Spleen (tissue), 11 donors: Measurements from ENCODE around the gene DEPDC4. TPM values are rescaled to one million over a fixed set of nuclear protein-coding genes. Genes with fewer than 3 reads are reported as not detected.
A peak's percentile ranks its signal among the peaks of the same experiment; 100 is the strongest.

ENCODE experiments used
- DNase-seq: peaks from one replicate; pipeline ENCODE4 v3.0.0-alpha.2; 2020
- H3K27ac ChIP-seq, 8 donors: fragments of 200-600 bp; sonication (generic) in 7 of 8; 1 replicate in 4 of 8; 2 replicates in 4 of 8; pipeline versions ENCODE4 v1.5.0 to v1.8.0; 2016 to 2021; ENCODE audit warnings: inconsistent platforms in 4 of 8, mild to moderate bottlenecking in 4 of 8, moderate library complexity in 1 of 8
- H3K27me3 ChIP-seq, 7 donors: fragments of 200-600 bp; sonication (generic) in 6 of 7; replicated peaks in 1 of 7; 1 replicate in 4 of 7; 2 replicates in 3 of 7; pipeline versions ENCODE4 v1.5.0 to v1.8.0; 2016 to 2021; ENCODE audit warnings: inconsistent platforms in 3 of 7, mild to moderate bottlenecking in 1 of 7
- H3K36me3 ChIP-seq, 6 donors: fragments of 200-600 bp; sonication (generic) in 5 of 6; 1 replicate in 4 of 6; 2 replicates in 2 of 6; pipeline versions ENCODE4 v1.5.0 to v1.8.0; 2016 to 2021; ENCODE audit warnings: inconsistent platforms in 2 of 6
- H3K4me1 ChIP-seq, 6 donors: fragments of 200-600 bp; sonication (generic) in 5 of 6; 1 replicate in 3 of 6; 2 replicates in 3 of 6; pipeline versions ENCODE4 v1.5.0 to v1.8.0; 2016 to 2021; ENCODE audit warnings: inconsistent platforms in 3 of 6
- H3K4me3 ChIP-seq, 8 donors: fragments of 200-600 bp; sonication (generic) in 7 of 8; 1 replicate in 4 of 8; 2 replicates in 4 of 8; pipeline versions ENCODE4 v1.5.0 to v1.8.0; 2016 to 2021; ENCODE audit warnings: inconsistent platforms in 4 of 8, mild to moderate bottlenecking in 4 of 8, moderate library complexity in 2 of 8
- H3K9me3 ChIP-seq, 8 donors: fragments of 200-600 bp; sonication (generic) in 7 of 8; 1 replicate in 4 of 8; 2 replicates in 4 of 8; pipeline versions ENCODE4 v1.5.0 to v1.8.0; 2016 to 2021; ENCODE audit warnings: inconsistent platforms in 4 of 8
- CTCF ChIP-seq, 11 experiments: fragments of 200-600 bp in 7 of 11; fragments of 450-650 bp in 4 of 11; sonication (generic) in 4 of 11; IDR thresholded peaks in 8 of 11; conservative IDR thresholded peaks in 3 of 11; 1 replicate in 7 of 11; 2 replicates in 4 of 11; pipeline versions ENCODE4 v1.4.0 to v1.8.0; 2016 to 2021; ENCODE audit warnings: antibody characterized with exemption in 11 of 11, inconsistent platforms in 4 of 11, mild to moderate bottlenecking in 1 of 11
- POLR2A ChIP-seq, 3 donors: fragments of 450-650 bp; IDR thresholded peaks; one replicate each; pipeline ENCODE4 v1.5.1; 2017; ENCODE audit warnings: antibody characterized with exemption in 3 of 3, mild to moderate bottlenecking in 1 of 3
- POLR2AphosphoS5 ChIP-seq, 3 donors: sonication (generic); formaldehyde crosslinking; IDR thresholded peaks; one replicate each; pipeline ENCODE4 v1.5.1; 2017; ENCODE audit warnings: antibody characterized with exemption in 3 of 3
- WGBS, 5 donors: extraction: QIAGEN DNeasy Blood & Tissue Kit in 3 of 5; methylation state at CpG; one replicate each; pipeline versions ENCODE4 v1.1.5 to v1.1.7; 2013 to 2018; 5-methylcytosine and 5-hydroxymethylcytosine counted together
- intact Hi-C: fragments of 100-400 bp; cut with DNase I; formaldehyde crosslinking; loops from one replicate; pipeline ENCODE4 v1.15.0; 2023; ENCODE audit warnings: low total_unique reads
- polyA plus RNA-seq, 3 donors: library from polyadenylated mRNA; stranded (reverse); fragments of 200-250 nt; gene quantifications; one replicate each; pipeline ENCODE4 v1.2.1, GENCODE V29; 2013
- total RNA-seq, 7 donors: library from RNA; depleted of rRNA in 3 of 7; stranded (reverse); fragments of >200 nt in 3 of 7; fragmentation: NEBNext Ultra II Directional in 4 of 7; extraction: Animal tissue kit (Norgen Biotek cat#: 25700) in 4 of 7; gene quantifications; one replicate each; pipeline versions ENCODE4 v1.1.0 to v1.2.1, GENCODE V29; 2016 to 2021
- donor health status: healthy with polysubstance abuse.
- donor health status: DM: no; HTN: no; CAD: no; lungs with moderate emphysema.
- donor health status: DM: no; HTN: no; CAD: no.
- donor health status: Bipolar disorder and iron deficiency.
- donor health status: healthy.
- donor health status: DM: no; HTN: no; CAD: no.
- donor health status: DM: yes; HTN: yes; CAD: no.

Gene DEPDC4
- total and polyA plus RNA-seq, 10 donors: 0.22 to 1.4 (median 0.64) TPM; not detected in 2

- TF ChIP-seq POLR2AphosphoS5 (IDR thresholded peaks at IDR 0.05) (no peak), CTCF (IDR thresholded peaks at IDR 0.05 in 8 of 11, conservative IDR thresholded peaks at IDR 0.05 in 3 of 11) (no peak), POLR2A (IDR thresholded peaks at IDR 0.05) (no peak)
- Histone ChIP-seq H3K36me3 (peaks cover 0 to 29% (median 19%) of the 10 kb centered on the region in 6 donors), H3K27me3 (no peaks in the 10 kb centered on the region), H3K4me1 (peaks cover 13 to 60% (median 35%) of the 10 kb centered on the region in 6 donors), H3K4me3 (peak overlapping the region in 7 of 8 donors; percentile 58 to 89 (median 74)), H3K9me3 (no peaks in the 10 kb centered on the region), H3K27ac (peak overlapping the region in 4 of 8 donors; percentile 87 to 92 (median 90))
- WGBS, 5 donors: 86 to 89% (median 88%) methylated on average over 24 of the region's 24 CpGs
- intact Hi-C loops: loop anchor here (5.0 kb wide), 1 partner anchor 60 kb away; the partner anchor contains the start of gene BLTP3B
- no peak for DNase-seq
Measured at GRCh38 chr12:100201604-100202423, 65.1 kb downstream of the DEPDC4 start.

- peak; percentile 98 for DNase-seq
- Histone ChIP-seq H3K36me3 (peaks cover 0 to 17% (median 8%) of the 10 kb centered on the region in 6 donors), H3K27me3 (no peaks in the 10 kb centered on the region), H3K9me3 (no peaks in the 10 kb centered on the region), H3K4me3 (peak within 1 kb of the TSS; percentile 58 to 89 (median 74)), H3K27ac (peak within 1 kb of the TSS; percentile 57 to 92 (median 88)), H3K4me1 (peaks cover 13 to 60% (median 35%) of the 10 kb centered on the region in 6 donors)
- 0 to 1% (median 0%) methylated on average over 38 of the region's 38 CpGs for WGBS, 5 donors
- peak in 2 of 3 donors; percentile 84 to 90 for TF ChIP-seq POLR2AphosphoS5 (IDR thresholded peaks at IDR 0.05)
- peak in 1 of 3 donors; percentile 37 for TF ChIP-seq POLR2A (IDR thresholded peaks at IDR 0.05)
- peak in 8 of 11 experiments; percentile 5 to 44 (median 24) for TF ChIP-seq CTCF (IDR thresholded peaks at IDR 0.05 in 8 of 11, conservative IDR thresholded peaks at IDR 0.05 in 3 of 11)
- intact Hi-C loops: loop anchor here (5.0 kb wide), 1 partner anchor 58 kb away; the partner anchor contains the start of gene BLTP3B
Measured at GRCh38 chr12:100200463-100201181, 66.3 kb downstream of the DEPDC4 start, which contains the start of gene ACTR6. Gene ACTR6 (plus strand): TSS chr12:100200815. CDS start chr12:100200852, 37 bp downstream.

- Histone ChIP-seq H3K36me3 (peaks cover 0 to 13% (median 2%) of the 10 kb centered on the region in 6 donors), H3K27ac (peak overlapping the region; percentile 57 to 92 (median 88)), H3K27me3 (no peaks in the 10 kb centered on the region), H3K9me3 (no peaks in the 10 kb centered on the region), H3K4me3 (peak overlapping the region; percentile 58 to 89 (median 74)), H3K4me1 (peaks cover 13 to 60% (median 35%) of the 10 kb centered on the region in 6 donors)
- DNase-seq: peak; percentile 96
- TF ChIP-seq POLR2A (IDR thresholded peaks at IDR 0.05) (no peak), CTCF (IDR thresholded peaks at IDR 0.05 in 8 of 11, conservative IDR thresholded peaks at IDR 0.05 in 3 of 11) (no peak), POLR2AphosphoS5 (IDR thresholded peaks at IDR 0.05) (peak; percentile 25 to 80 (median 63))
- WGBS, 5 donors: 1% methylated on average over 44 to 79 of the region's 79 CpGs
- intact Hi-C loops: loop anchor here (5.0 kb wide), 1 partner anchor 57 kb away; the partner anchor contains the start of gene BLTP3B
Measured at GRCh38 chr12:100199347-100200149, 67.3 kb downstream of the DEPDC4 start.
